ENCODE results near the gene TSPAN4.

TSPAN4 gene

DNA sequence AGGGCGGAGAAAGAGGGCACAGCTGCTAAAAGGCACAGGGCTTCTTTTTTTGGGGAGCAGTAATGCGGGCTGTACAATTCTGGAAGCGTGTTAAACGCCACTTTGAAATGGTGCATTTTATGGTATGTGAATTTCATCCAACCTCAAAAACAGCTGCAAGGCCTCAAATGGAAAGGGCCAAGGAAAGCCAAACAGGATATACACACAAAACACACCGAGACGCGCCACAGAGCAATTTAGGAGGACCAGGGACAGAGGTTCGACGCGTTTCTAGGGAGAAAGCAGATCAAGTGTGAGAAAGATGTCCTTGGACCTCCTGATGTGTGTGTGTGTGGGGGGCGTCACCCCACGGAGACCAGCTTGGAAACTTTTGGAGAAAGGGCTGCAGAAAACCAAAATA, 31.1 kb downstream of the TSPAN4 start:
- TF ChIP-seq ZNF473 (tag by site-specific recombination; IDR thresholded peaks at IDR 0.05) (no peak), ZNF785 (tag by site-specific recombination; IDR thresholded peaks at IDR 0.05) (no peak), MZF1 (tag by site-specific recombination; IDR thresholded peaks at IDR 0.05; ENCODE audit: borderline replicate concordance) (no peak)
- TF ChIP-seq, protein P1, sequence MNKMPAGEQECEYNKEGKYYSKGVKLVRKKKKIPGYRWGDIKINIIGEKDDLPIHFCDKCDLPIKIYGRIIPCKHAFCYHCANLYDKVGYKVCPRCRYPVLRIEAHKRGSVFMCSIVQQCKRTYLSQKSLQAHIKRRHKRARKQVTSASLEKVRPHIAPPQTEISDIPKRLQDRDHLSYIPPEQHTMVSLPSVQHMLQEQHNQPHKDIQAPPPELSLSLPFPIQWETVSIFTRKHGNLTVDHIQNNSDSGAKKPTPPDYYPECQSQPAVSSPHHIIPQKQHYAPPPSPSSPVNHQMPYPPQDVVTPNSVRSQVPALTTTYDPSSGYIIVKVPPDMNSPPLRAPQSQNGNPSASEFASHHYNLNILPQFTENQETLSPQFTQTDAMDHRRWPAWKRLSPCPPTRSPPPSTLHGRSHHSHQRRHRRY (tag by site-specific recombination; IDR thresholded peaks at IDR 0.05), result no peak
- Histone ChIP-seq H3K9me3 (ENCODE audit: control insufficient read depth, insufficient read depth, low read depth, low read length) (no peaks in the 10 kb centered on the region), H3K4me3 (ENCODE audit: low read depth, low read length) (no peak overlapping the region), H3K4me1 (ENCODE audit: control insufficient read depth, insufficient read depth, low read length) (no peaks in the 10 kb centered on the region), H3K27ac (ENCODE audit: extremely low read depth, low read depth, low read length) (no peak overlapping the region), H3K36me3 (ENCODE audit: control insufficient read depth in 2 of 2, insufficient read depth in 1 of 2, low read length in 2 of 2) (peaks cover 0 to 56% of the 10 kb centered on the region in 2 experiments; a peak in 2 of 3 replicates)
- ChIA-PET POLR2A (no interaction called here), CTCF (interaction anchor here (1.3 kb wide), 1 partner anchor 52 kb away, joined by 3 read pairs; the partner anchor contains the start of gene AP2A2)

DNA sequence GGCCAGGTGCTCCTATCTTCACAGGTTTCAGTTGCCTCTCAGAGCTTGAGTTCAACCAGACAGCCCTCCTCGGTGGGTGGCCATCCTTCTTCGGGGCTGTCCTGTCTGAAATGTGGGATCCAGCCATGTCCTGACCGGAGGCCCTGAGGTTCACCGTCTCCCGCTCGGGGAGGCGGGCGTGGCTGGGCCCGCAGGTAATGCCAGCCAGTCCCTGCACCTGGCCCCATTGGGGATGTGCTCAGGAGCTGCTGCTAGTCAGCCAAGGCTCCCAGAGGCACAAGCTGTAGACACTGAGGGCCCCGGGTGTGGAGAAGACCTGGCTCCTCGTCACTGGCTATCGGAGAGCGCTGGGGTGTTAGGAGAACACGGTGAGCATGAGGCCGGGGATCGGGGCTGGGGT, 32.6 kb downstream of the TSPAN4 start:
- POLR2A ChIA-PET, result no interaction called here
- Histone ChIP-seq H3K4me3 (ENCODE audit: low read depth, low read length) (no peak overlapping the region), H3K9me3 (ENCODE audit: control insufficient read depth, insufficient read depth, low read depth, low read length) (no peaks in the 10 kb centered on the region), H3K27ac (ENCODE audit: extremely low read depth, low read depth, low read length) (no peak overlapping the region), H3K4me1 (ENCODE audit: control insufficient read depth, insufficient read depth, low read length) (no peaks in the 10 kb centered on the region), H3K36me3 (ENCODE audit: control insufficient read depth in 2 of 2, insufficient read depth in 1 of 2, low read length in 2 of 2) (peaks cover 0 to 53% of the 10 kb centered on the region in 2 experiments; a peak in 2 of 3 replicates)
- TF ChIP-seq ZNF366 (tag by site-specific recombination; conservative IDR thresholded peaks at IDR 0.05), result no peak
- TF ChIP-seq, protein P2, sequence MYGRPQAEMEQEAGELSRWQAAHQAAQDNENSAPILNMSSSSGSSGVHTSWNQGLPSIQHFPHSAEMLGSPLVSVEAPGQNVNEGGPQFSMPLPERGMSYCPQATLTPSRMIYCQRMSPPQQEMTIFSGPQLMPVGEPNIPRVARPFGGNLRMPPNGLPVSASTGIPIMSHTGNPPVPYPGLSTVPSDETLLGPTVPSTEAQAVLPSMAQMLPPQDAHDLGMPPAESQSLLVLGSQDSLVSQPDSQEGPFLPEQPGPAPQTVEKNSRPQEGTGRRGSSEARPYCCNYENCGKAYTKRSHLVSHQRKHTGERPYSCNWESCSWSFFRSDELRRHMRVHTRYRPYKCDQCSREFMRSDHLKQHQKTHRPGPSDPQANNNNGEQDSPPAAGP (tag by site-specific recombination; IDR thresholded peaks at IDR 0.05), result no peak
- TF ChIP-seq KLF1 (tag by site-specific recombination; IDR thresholded peaks at IDR 0.05), result no peak
- no peak for TF ChIP-seq ZNF423 (tag by site-specific recombination; IDR thresholded peaks at IDR 0.05)
- no peak for TF ChIP-seq ZNF335 (tag by site-specific recombination; conservative IDR thresholded peaks at IDR 0.05)
- no peak for TF ChIP-seq ZNF664 (tag by site-specific recombination; IDR thresholded peaks at IDR 0.05)
- no peak for TF ChIP-seq ZNF624 (tag by site-specific recombination; IDR thresholded peaks at IDR 0.05)
- no peak for TF ChIP-seq ZNF558 (tag by site-specific recombination; IDR thresholded peaks at IDR 0.05)
- TF ChIP-seq ZNF121 (tag by site-specific recombination; IDR thresholded peaks at IDR 0.05), result no peak
- TF ChIP-seq ZBTB17 (tag by site-specific recombination; IDR thresholded peaks at IDR 0.05), result no peak
- TF ChIP-seq ZBTB1 (tag by site-specific recombination; IDR thresholded peaks at IDR 0.05), result no peak
- CTCF ChIA-PET, result interaction anchor here (0.7 kb wide), 1 partner anchor 176 kb away, joined by 3 read pairs; no protein-coding TSS in a partner anchor

DNA sequence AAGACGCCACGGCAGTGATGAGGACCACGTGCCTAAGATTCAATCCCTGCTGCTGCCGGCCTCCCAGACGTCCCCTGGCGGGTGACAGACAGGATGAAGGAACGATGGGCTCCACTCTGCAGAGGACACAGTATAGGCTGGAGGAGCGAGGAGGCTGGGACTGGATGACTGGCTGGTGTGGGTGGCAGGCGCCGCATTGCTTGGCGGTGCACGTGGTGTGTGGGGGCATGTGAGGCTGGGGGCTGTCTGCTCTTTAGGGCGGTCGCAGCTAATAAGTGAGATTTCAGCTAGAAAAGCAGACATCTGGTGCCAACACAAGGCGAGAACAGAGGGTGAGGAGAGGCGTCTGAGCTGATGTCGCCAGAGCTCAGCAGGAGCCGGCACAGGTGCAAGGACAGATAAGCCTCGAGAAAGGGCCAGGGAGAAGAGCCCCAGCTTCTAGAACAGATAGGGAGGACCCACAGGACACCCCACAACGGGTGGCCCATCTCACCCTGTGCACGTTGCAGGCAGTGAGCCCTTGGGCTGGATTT, 33.2 kb downstream of the TSPAN4 start:
- no peaks in the 10 kb centered on the region for H3K4me1 ChIP-seq (ENCODE audit: control insufficient read depth, insufficient read depth, low read length)

DNA sequence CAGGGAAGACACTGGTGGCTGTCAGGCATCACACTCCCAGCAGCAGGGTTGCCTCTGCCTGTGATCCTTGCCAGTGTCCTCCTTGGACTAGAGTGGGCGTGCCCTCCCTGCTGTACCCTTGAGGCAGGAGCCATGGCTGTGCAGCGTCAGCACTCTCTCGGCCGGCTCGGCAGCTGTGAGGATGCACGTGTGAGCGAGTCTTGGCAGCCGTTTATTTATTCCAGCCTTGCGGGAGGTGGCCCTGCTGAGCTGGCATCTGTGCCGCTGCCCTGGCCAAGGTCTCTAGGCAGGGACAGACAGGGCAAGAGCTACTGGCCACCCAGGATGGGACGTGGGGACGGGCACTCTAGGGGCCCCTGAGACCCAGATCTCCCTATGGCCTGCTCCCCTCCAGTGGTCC, 33.9 kb downstream of the TSPAN4 start:
- Histone ChIP-seq H3K4me1 (ENCODE audit: control insufficient read depth, insufficient read depth, low read length) (no peaks in the 10 kb centered on the region), H3K27ac (ENCODE audit: extremely low read depth, low read depth, low read length) (no peak overlapping the region), H3K4me3 (ENCODE audit: low read depth, low read length) (no peak overlapping the region), H3K9me3 (ENCODE audit: control insufficient read depth, insufficient read depth, low read depth, low read length) (no peaks in the 10 kb centered on the region), H3K36me3 (ENCODE audit: control insufficient read depth in 2 of 2, insufficient read depth in 1 of 2, low read length in 2 of 2) (peaks cover 0 to 58% of the 10 kb centered on the region in 2 experiments; a peak in 2 of 3 replicates)
- TF ChIP-seq ZNF707 (tag by site-specific recombination; IDR thresholded peaks at IDR 0.05) (no peak), ZNF121 (tag by site-specific recombination; IDR thresholded peaks at IDR 0.05) (no peak), ZBTB48 (tag by site-specific recombination; IDR thresholded peaks at IDR 0.05) (no peak), ZNF585B (tag by site-specific recombination; IDR thresholded peaks at IDR 0.05) (no peak), PBX3 (CRISPR knock-in tag; IDR thresholded peaks at IDR 0.05) (no peak)
- TF ChIP-seq, protein P3, sequence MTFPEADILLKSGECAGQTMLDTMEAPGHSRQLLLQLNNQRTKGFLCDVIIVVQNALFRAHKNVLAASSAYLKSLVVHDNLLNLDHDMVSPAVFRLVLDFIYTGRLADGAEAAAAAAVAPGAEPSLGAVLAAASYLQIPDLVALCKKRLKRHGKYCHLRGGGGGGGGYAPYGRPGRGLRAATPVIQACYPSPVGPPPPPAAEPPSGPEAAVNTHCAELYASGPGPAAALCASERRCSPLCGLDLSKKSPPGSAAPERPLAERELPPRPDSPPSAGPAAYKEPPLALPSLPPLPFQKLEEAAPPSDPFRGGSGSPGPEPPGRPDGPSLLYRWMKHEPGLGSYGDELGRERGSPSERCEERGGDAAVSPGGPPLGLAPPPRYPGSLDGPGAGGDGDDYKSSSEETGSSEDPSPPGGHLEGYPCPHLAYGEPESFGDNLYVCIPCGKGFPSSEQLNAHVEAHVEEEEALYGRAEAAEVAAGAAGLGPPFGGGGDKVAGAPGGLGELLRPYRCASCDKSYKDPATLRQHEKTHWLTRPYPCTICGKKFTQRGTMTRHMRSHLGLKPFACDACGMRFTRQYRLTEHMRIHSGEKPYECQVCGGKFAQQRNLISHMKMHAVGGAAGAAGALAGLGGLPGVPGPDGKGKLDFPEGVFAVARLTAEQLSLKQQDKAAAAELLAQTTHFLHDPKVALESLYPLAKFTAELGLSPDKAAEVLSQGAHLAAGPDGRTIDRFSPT (tag by site-specific recombination; IDR thresholded peaks at IDR 0.05), result 0 out of 2 replicates have a peak, but pooled peaks have one; percentile 31
- ChIA-PET CTCF (no interaction called here), POLR2A (no interaction called here)

More for the DNA sequence above, 33.2 kb downstream of the TSPAN4 start:
- TF ChIP-seq IKZF3 (tag by site-specific recombination; IDR thresholded peaks at IDR 0.05) (no peak), ZNF433 (tag by site-specific recombination; IDR thresholded peaks at IDR 0.05; ENCODE audit: low read depth) (no peak), EGR2 (tag by site-specific recombination; IDR thresholded peaks at IDR 0.05; ENCODE audit: low read depth) (0 out of 2 replicates have a peak, but pooled peaks have one; percentile 8)
- POLR2A ChIA-PET, result no interaction called here
- CTCF ChIA-PET, result no interaction called here
- Histone ChIP-seq H3K27ac (ENCODE audit: extremely low read depth, low read depth, low read length) (no peak overlapping the region), H3K36me3 (ENCODE audit: control insufficient read depth in 2 of 2, insufficient read depth in 1 of 2, low read length in 2 of 2) (peaks cover 0 to 59% of the 10 kb centered on the region in 2 experiments; a peak in 2 of 3 replicates), H3K9me3 (ENCODE audit: control insufficient read depth, insufficient read depth, low read depth, low read length) (no peaks in the 10 kb centered on the region), H3K4me3 (ENCODE audit: low read depth, low read length) (no peak overlapping the region)

All from HEK293 (cell line).